ENCODE data around the gene KCNB1.

KCNB1 gene

GRCh38 chr20:49395659-49396058 lies 86.8 kb downstream of the KCNB1 start:
- DNase-seq (ENCODE audit: low read depth in 1 of 2, low spot score in 1 of 2) = no peak
- TF ChIP-seq POLR2AphosphoS5 (IDR thresholded peaks at IDR 0.05; ENCODE audit: low read depth) (no peak), SPI1 (IDR thresholded peaks at IDR 0.05; ENCODE audit: borderline replicate concordance, low read depth) (no peak), CTCF (IDR thresholded peaks at IDR 0.05; ENCODE audit: insufficient read depth, low read length) (no peak), REST (IDR thresholded peaks at IDR 0.05; ENCODE audit: insufficient replicate concordance, low read depth) (no peak), GABPA (IDR thresholded peaks at IDR 0.05; ENCODE audit: low read depth) (no peak)
- Histone ChIP-seq H3K4me3 (replicated peaks; ENCODE audit: insufficient read depth, low read length) (no peak overlapping the region), H3K27me3 (ENCODE audit: insufficient read depth, poor library complexity, severe bottlenecking) (no peaks in the 10 kb centered on the region), H3K27ac (replicated peaks) (no peak overlapping the region)

- no peak for DNase-seq (ENCODE audit: low read depth in 1 of 2, low spot score in 1 of 2)
- no peaks in the 10 kb centered on the region for H3K27me3 ChIP-seq (ENCODE audit: insufficient read depth, poor library complexity, severe bottlenecking)
- H3K27ac ChIP-seq (replicated peaks) = no peak overlapping the region
- no peak overlapping the region for H3K4me3 ChIP-seq (replicated peaks; ENCODE audit: insufficient read depth, low read length)
- TF ChIP-seq REST (IDR thresholded peaks at IDR 0.05; ENCODE audit: insufficient replicate concordance, low read depth) = no peak
- no peak for TF ChIP-seq POLR2AphosphoS5 (IDR thresholded peaks at IDR 0.05; ENCODE audit: low read depth)
- no peak for TF ChIP-seq SPI1 (IDR thresholded peaks at IDR 0.05; ENCODE audit: borderline replicate concordance, low read depth)
- TF ChIP-seq GABPA (IDR thresholded peaks at IDR 0.05; ENCODE audit: low read depth) = no peak
- no peak for TF ChIP-seq CTCF (IDR thresholded peaks at IDR 0.05; ENCODE audit: insufficient read depth, low read length)
Observed at GRCh38 chr20:49395183-49395582, 87.3 kb downstream of the KCNB1 start.

- H3K27me3 ChIP-seq (ENCODE audit: insufficient read depth, poor library complexity, severe bottlenecking) = no peaks in the 10 kb centered on the region
- DNase-seq (ENCODE audit: low read depth in 1 of 2, low spot score in 1 of 2) = no peak
- TF ChIP-seq POLR2AphosphoS5 (IDR thresholded peaks at IDR 0.05; ENCODE audit: low read depth) = no peak
- TF ChIP-seq GABPA (IDR thresholded peaks at IDR 0.05; ENCODE audit: low read depth) = no peak
- TF ChIP-seq CTCF (IDR thresholded peaks at IDR 0.05; ENCODE audit: insufficient read depth, low read length) = no peak
- no peak overlapping the region for H3K4me3 ChIP-seq (replicated peaks; ENCODE audit: insufficient read depth, low read length)
- no peak overlapping the region for H3K27ac ChIP-seq (replicated peaks)
Observed at GRCh38 chr20:49394757-49395156, 87.7 kb downstream of the KCNB1 start.

- TF ChIP-seq SPI1 (IDR thresholded peaks at IDR 0.05; ENCODE audit: borderline replicate concordance, low read depth) (no peak), POLR2AphosphoS5 (IDR thresholded peaks at IDR 0.05; ENCODE audit: low read depth) (no peak), REST (IDR thresholded peaks at IDR 0.05; ENCODE audit: insufficient replicate concordance, low read depth) (no peak)
- Histone ChIP-seq H3K27me3 (ENCODE audit: insufficient read depth, poor library complexity, severe bottlenecking) (no peaks in the 10 kb centered on the region), H3K4me3 (replicated peaks; ENCODE audit: insufficient read depth, low read length) (no peak overlapping the region), H3K27ac (replicated peaks) (no peak overlapping the region)
- no peak for DNase-seq (ENCODE audit: low read depth in 1 of 2, low spot score in 1 of 2)
Observed at GRCh38 chr20:49394264-49394663, 88.2 kb downstream of the KCNB1 start.

Measured in HL-60 (cell line).